H9 (cell line): Measurements from ENCODE around the gene AP1S3. TPM values are rescaled to one million over a fixed set of nuclear protein-coding genes. Genes with fewer than 3 reads are reported as not detected.

ENCODE experiments used
- DNase-seq: peaks from one replicate; pipeline ENCODE4 v3.0.0-alpha.2; 2017
- H2AFZ ChIP-seq: one replicate; pipeline ENCODE4 v1.6.1; 2013; ENCODE audit warnings: mild to moderate bottlenecking, low read length, control low read depth, moderate library complexity
- H2AK5ac ChIP-seq: 2 replicates; pipeline ENCODE4 v1.6.1; 2013; ENCODE audit warnings: low read length, control low read depth, mixed read lengths; ENCODE audit not compliant: insufficient read length
- H2BK120ac ChIP-seq: one replicate; pipeline ENCODE4 v1.6.1; 2013; ENCODE audit warnings: low read depth, mild to moderate bottlenecking, low read length, control low read depth, inconsistent platforms; ENCODE audit not compliant: poor library complexity, severe bottlenecking
- H2BK12ac ChIP-seq: 2 replicates; pipeline ENCODE4 v1.6.1; 2013; ENCODE audit warnings: low read length, control low read depth, mixed read lengths, low read depth; ENCODE audit not compliant: insufficient read length
- H2BK15ac ChIP-seq: 2 replicates; pipeline ENCODE4 v1.6.1; 2013; ENCODE audit warnings: low read depth, low read length, control low read depth
- H2BK20ac ChIP-seq: one replicate; pipeline ENCODE4 v1.6.1; 2013; ENCODE audit warnings: low read depth, mild to moderate bottlenecking, low read length, control low read depth, inconsistent platforms; ENCODE audit not compliant: poor library complexity, severe bottlenecking
- H2BK5ac ChIP-seq: 2 replicates; pipeline ENCODE4 v1.6.1; 2013; ENCODE audit warnings: low read length, control low read depth, mixed read lengths; ENCODE audit not compliant: insufficient read length
- H3K14ac ChIP-seq: 2 replicates; pipeline ENCODE4 v1.6.1; 2013; ENCODE audit warnings: low read length, control low read depth; ENCODE audit not compliant: insufficient read depth
- H3K18ac ChIP-seq: 2 replicates; pipeline ENCODE4 v1.6.1; 2013; ENCODE audit warnings: low read depth, mild to moderate bottlenecking, mixed read lengths, low read length, control low read depth; ENCODE audit not compliant: insufficient read length
- H3K23ac ChIP-seq: 2 replicates; pipeline ENCODE4 v1.6.1; 2013; ENCODE audit warnings: low read length, control low read depth, mixed read lengths, low read depth; ENCODE audit not compliant: insufficient read length
- H3K23me2 ChIP-seq: 2 replicates; pipeline ENCODE4 v1.6.1; 2013; ENCODE audit warnings: low read depth, mild to moderate bottlenecking, mixed read lengths, low read length, control low read depth; ENCODE audit not compliant: insufficient read length, poor library complexity, severe bottlenecking
- H3K27ac ChIP-seq: 2 replicates; pipeline ENCODE4 v1.5.1; 2013; ENCODE audit warnings: low read length, control low read depth, mixed read lengths, low read depth; ENCODE audit not compliant: insufficient read length
- H3K27me3 ChIP-seq: 2 replicates; pipeline ENCODE4 v1.6.1; 2013; ENCODE audit warnings: low read length, control low read depth, inconsistent platforms; ENCODE audit not compliant: insufficient read depth
- H3K4ac ChIP-seq: 2 replicates; pipeline ENCODE4 v1.6.1; 2013; ENCODE audit warnings: low read depth, mild to moderate bottlenecking, control low read depth, inconsistent platforms, low read length, moderate library complexity
- H3K4me1 ChIP-seq: 2 replicates; pipeline ENCODE4 v1.6.1; 2013; ENCODE audit warnings: low read length, control low read depth, inconsistent platforms; ENCODE audit not compliant: insufficient read depth
- H3K4me2 ChIP-seq: 2 replicates; pipeline ENCODE4 v1.6.1; 2013; ENCODE audit warnings: low read length, control low read depth, mixed read lengths; ENCODE audit not compliant: insufficient read length, insufficient read depth
- H3K56ac ChIP-seq: 2 replicates; pipeline ENCODE4 v1.6.1; 2013; ENCODE audit warnings: low read depth, mild to moderate bottlenecking, mixed read lengths, low read length, control low read depth; ENCODE audit not compliant: insufficient read length
- H3K79me1 ChIP-seq: 2 replicates; pipeline ENCODE4 v1.6.1; 2013; ENCODE audit warnings: low read depth, mild to moderate bottlenecking, moderate library complexity, low read length, control low read depth, inconsistent platforms; ENCODE audit not compliant: insufficient read depth, poor library complexity, severe bottlenecking
- H3K79me2 ChIP-seq: 2 replicates; pipeline ENCODE4 v1.6.1; 2013; ENCODE audit warnings: low read length, control low read depth, inconsistent platforms; ENCODE audit not compliant: insufficient read depth
- H3K9ac ChIP-seq: 2 replicates; pipeline ENCODE4 v1.6.1; 2013; ENCODE audit warnings: low read length, control low read depth, mixed read lengths; ENCODE audit not compliant: insufficient read length; ENCODE audit errors: extremely low read depth
- H3K9me3 ChIP-seq: one replicate; pipeline ENCODE4 v1.6.1; 2013; ENCODE audit warnings: low read depth, low read length, inconsistent platforms; ENCODE audit not compliant: control insufficient read depth
- H3T11ph ChIP-seq: one replicate; pipeline ENCODE4 v1.6.1; 2013; ENCODE audit warnings: mild to moderate bottlenecking, low read length, control low read depth, inconsistent platforms
- H4K20me1 ChIP-seq: one replicate; pipeline ENCODE4 v1.6.1; 2013; ENCODE audit not compliant: control insufficient read depth, insufficient read length, insufficient read depth
- H4K5ac ChIP-seq: 2 replicates; pipeline ENCODE4 v1.6.1; 2013; ENCODE audit warnings: low read depth, mild to moderate bottlenecking, mixed read lengths, low read length, control low read depth; ENCODE audit not compliant: insufficient read length
- H4K8ac ChIP-seq: replicated peaks from 2 replicates; pipeline ENCODE4 v1.6.1; 2013; ENCODE audit warnings: low read length, control low read depth, mixed read lengths, low read depth; ENCODE audit not compliant: insufficient read length
- H4K91ac ChIP-seq: 2 replicates; pipeline ENCODE4 v1.6.1; 2013; ENCODE audit warnings: low read depth, mild to moderate bottlenecking, moderate library complexity, mixed read lengths, low read length, control low read depth; ENCODE audit not compliant: insufficient read length
- H3K27ac Mint-ChIP-seq, 3 experiments: 2 replicates in 2 of 3; 3 replicates in 1 of 3; pipeline ENCODE4 v1.8.0; 2020 to 2021; ENCODE audit warnings: mixed read lengths in 3 of 3, mild to moderate bottlenecking in 1 of 3, moderate library complexity in 1 of 3
- H3K27me3 Mint-ChIP-seq: 2 replicates; pipeline ENCODE4 v1.8.0; 2021; ENCODE audit warnings: low read depth, mild to moderate bottlenecking, moderate library complexity, mixed read lengths
- H3K36me3 Mint-ChIP-seq, 3 experiments: 2 replicates in 2 of 3; 3 replicates in 1 of 3; pipeline ENCODE4 v1.8.0; 2020 to 2021; ENCODE audit warnings: low read depth in 3 of 3, mixed read lengths in 3 of 3; ENCODE audit not compliant: insufficient read depth in 1 of 3
- H3K4me1 Mint-ChIP-seq, 2 experiments: 2 replicates each; pipeline ENCODE4 v1.8.0; 2020; ENCODE audit warnings: mixed read lengths in 2 of 2
- H3K4me3 Mint-ChIP-seq, 2 experiments: 2 replicates in 1 of 2; 3 replicates in 1 of 2; pipeline ENCODE4 v1.8.0; 2020 to 2021; ENCODE audit warnings: mild to moderate bottlenecking in 2 of 2, mixed read lengths in 2 of 2, moderate library complexity in 1 of 2
- H3K9me3 Mint-ChIP-seq, 2 experiments: 2 replicates in 1 of 2; 3 replicates in 1 of 2; pipeline ENCODE4 v1.8.0; 2020; ENCODE audit warnings: mild to moderate bottlenecking in 2 of 2, mixed read lengths in 2 of 2, moderate library complexity in 1 of 2
- CTCF ChIP-seq: fragments of 200-600 bp; sonication (generic); conservative IDR thresholded peaks from 3 replicates; pipeline ENCODE4 v1.8.0; 2021; ENCODE audit warnings: antibody characterized with exemption, mild to moderate bottlenecking
- WGBS: extraction: QIAGEN DNeasy Blood & Tissue Kit; methylation state at CpG from one replicate; pipeline ENCODE4 v1.1.7; 2013; ENCODE audit warnings: missing lambda C conversion rate, low lambda C conversion rate, mixed read lengths; ENCODE audit not compliant: insufficient read length; ENCODE audit errors: extremely low coverage; 5-methylcytosine and 5-hydroxymethylcytosine counted together
- total RNA-seq: library from RNA; stranded (reverse); gene quantifications from 2 replicates; pipeline ENCODE4 v1.2.1, GENCODE V29; 2021

AP1S3 gene
- total RNA-seq, 1 experiment from 2014 or later = 8.7 TPM

GRCh38 chr2:223826995-223827394, 10.4 kb downstream of the AP1S3 start:
- no peaks in the 10 kb centered on the region for H4K20me1 ChIP-seq
- H4K91ac ChIP-seq = no peak overlapping the region
- H3T11ph ChIP-seq = no peak overlapping the region
- H2BK20ac ChIP-seq = no peak overlapping the region
- H3K27me3 ChIP-seq = no peaks in the 10 kb centered on the region
- no peak overlapping the region for H3K14ac ChIP-seq
- no peak overlapping the region for H2BK15ac ChIP-seq
- H2BK12ac ChIP-seq = no peak overlapping the region
- H3K23me2 ChIP-seq = no peaks in the 10 kb centered on the region
- H4K8ac ChIP-seq = no peak overlapping the region
- H3K4me2 ChIP-seq = no peak overlapping the region
- Mint-ChIP-seq H3K4me3 (no peak overlapping the region), H3K36me3 (no peaks in the 10 kb centered on the region; a peak in 1 of 7 replicates), H3K27me3 (no peaks in the 10 kb centered on the region), H3K9me3 (no peaks in the 10 kb centered on the region), H3K27ac (no peak overlapping the region), H3K4me1 (peaks cover 0 to 2% of the 10 kb centered on the region in 2 experiments; a peak in 2 of 4 replicates)
- no CpG with 5 or more reads among the region's 4 CpGs for WGBS
- H3K23ac ChIP-seq = no peak overlapping the region
- no peaks in the 10 kb centered on the region for H3K4me1 ChIP-seq
- no peak overlapping the region for H2AFZ ChIP-seq
- H3K27ac ChIP-seq = no peak overlapping the region
- H2AK5ac ChIP-seq = no peak overlapping the region
- H2BK5ac ChIP-seq = no peak overlapping the region
- no peak overlapping the region for H3K18ac ChIP-seq
- no peak overlapping the region for H4K5ac ChIP-seq
- no peak overlapping the region for H2BK120ac ChIP-seq
- peaks cover 1% of the 10 kb centered on the region for H3K79me1 ChIP-seq
- H3K56ac ChIP-seq = no peak overlapping the region
- no peak overlapping the region for H3K4ac ChIP-seq
- H3K9me3 ChIP-seq = no peaks in the 10 kb centered on the region
- H3K9ac ChIP-seq = no peak overlapping the region
- no peak for TF ChIP-seq CTCF
- no peak for DNase-seq
- peaks cover 2% of the 10 kb centered on the region; the same call in 1 of the 2 replicates for H3K79me2 ChIP-seq
